HG03175 (cell line): ENCODE measurements around the gene TMEM62.
A peak's percentile ranks its signal among the peaks of the same experiment; 100 is the strongest.
"Not testable (repeated sequence)": the region's sequence is repeated elsewhere in the genome, so short reads cannot be mapped to it uniquely, and the experiment has no call there.

Experiments
- ATAC-seq: cut with Tn5 transposase; IDR thresholded peaks from one replicate; pipeline ENCODE4 v1.9.1; 2021; ENCODE audit warnings: mild to moderate bottlenecking, moderate library complexity; ENCODE audit not compliant: unreplicated experiment

The TMEM62 gene

GRCh38 chr15:43118829-43119228, 14.6 kb upstream of the TMEM62 start:
- no peak for ATAC-seq

- ATAC-seq = no peak
Observed at GRCh38 chr15:43121863-43122262, 11.5 kb upstream of the TMEM62 start.

- no peak for ATAC-seq
Observed at GRCh38 chr15:43125100-43125661, 8.2 kb upstream of the TMEM62 start.

GRCh38 chr15:43126356-43126755, 7.0 kb upstream of the TMEM62 start:
- no peak for ATAC-seq

- ATAC-seq = no peak
Observed at GRCh38 chr15:43127752-43128151, 5.6 kb upstream of the TMEM62 start.

GRCh38 chr15:43128174-43128979, 5.0 kb upstream of the TMEM62 start:
- not testable (repeated sequence) for ATAC-seq

- ATAC-seq = no peak
Observed at GRCh38 chr15:43128980-43129335, 4.4 kb upstream of the TMEM62 start.

GRCh38 chr15:43132830-43133429, 456 bp upstream of the TMEM62 start:
- no peak for ATAC-seq

- ATAC-seq = peak; percentile 11
Observed at GRCh38 chr15:43134157-43134635, 810 bp downstream of the TMEM62 start.

GRCh38 chr15:43135351-43135750, 2.0 kb downstream of the TMEM62 start:
- ATAC-seq = no peak

- no peak for ATAC-seq
Observed at GRCh38 chr15:43143203-43143941, 10.0 kb downstream of the TMEM62 start.

GRCh38 chr15:43144512-43144911, 11.1 kb downstream of the TMEM62 start:
- no peak for ATAC-seq

- no peak for ATAC-seq
Observed at GRCh38 chr15:43146184-43146583, 12.8 kb downstream of the TMEM62 start.

GRCh38 chr15:43150191-43150929, 17.0 kb downstream of the TMEM62 start:
- no peak for ATAC-seq

GRCh38 chr15:43151688-43152087, 18.3 kb downstream of the TMEM62 start:
- ATAC-seq = no peak

- ATAC-seq = no peak
Observed at GRCh38 chr15:43153269-43153668, 19.9 kb downstream of the TMEM62 start.

GRCh38 chr15:43165801-43166325, 32.5 kb downstream of the TMEM62 start:
- no peak for ATAC-seq

- ATAC-seq = not testable (repeated sequence)
Observed at GRCh38 chr15:43167261-43167660, 33.9 kb downstream of the TMEM62 start.

- ATAC-seq = no peak
Observed at GRCh38 chr15:43168192-43169107, 35.1 kb downstream of the TMEM62 start.
